ENCODE measurements around the gene CDH13. TPM values are rescaled to one million over a fixed set of nuclear protein-coding genes. Genes with fewer than 3 reads are reported as not detected.

CDH13 gene
- total and polyA plus RNA-seq, 9 of the 15 experiments (the other 6 are each of a cell fraction or from before 2014, with no cell fraction given): 0.03 TPM; not detected in 8

GRCh38 chr16:82829301-82829700 lies 202.5 kb downstream of the CDH13 start:
- no TSS peak for BruUV-seq (replicated peaks)
- ATAC-seq: no peak
- no peak for DNase-seq (ENCODE audit: extremely low read depth in 1 of 4, low spot score in 3 of 4)
- intact Hi-C loops (cut with micrococcal nuclease) (no loop called here), in situ Hi-C loops (cut with MboI) (no loop called here)
- Histone ChIP-seq H3K9me3 (replicated peaks; ENCODE audit: control insufficient read depth, insufficient read depth, low read depth, low read length) (no peaks in the 10 kb centered on the region), H3K4me2 (ENCODE audit: insufficient read depth, low read length) (no peak overlapping the region), H3K4me3 (no peak overlapping the region), H3K4me1 (replicated peaks in 1 of 2; ENCODE audit: control insufficient read depth in 2 of 2, insufficient read depth in 2 of 2, low read length in 2 of 2) (no peaks in the 10 kb centered on the region), H3K9ac (ENCODE audit: insufficient read depth in 1 of 2, low read depth in 2 of 2, low read length in 2 of 2) (no peak overlapping the region), H2AFZ (ENCODE audit: low read depth, low read length) (no peak overlapping the region), H3K27me3 (ENCODE audit: control insufficient read depth in 2 of 2, insufficient read depth in 2 of 2, low read length in 2 of 2) (no peaks in the 10 kb centered on the region), H3K79me2 (ENCODE audit: control insufficient read depth, insufficient read depth, low read length) (no peaks in the 10 kb centered on the region), H4K20me1 (replicated peaks; ENCODE audit: control insufficient read depth, insufficient read depth, low read length) (no peaks in the 10 kb centered on the region), H3K36me3 (ENCODE audit: control insufficient read depth, insufficient read depth, low read length) (no peaks in the 10 kb centered on the region), H3K27ac (ENCODE audit: extremely low read depth, low read depth, low read length) (no peak overlapping the region), H3K9me1 (ENCODE audit: control insufficient read depth, insufficient read depth, low read length) (no peaks in the 10 kb centered on the region)
- no peak for FAIRE-seq
- under 1% methylated on average over 6 of the region's 6 CpGs for WGBS (ENCODE audit: insufficient coverage, low coverage, missing lambda C conversion rate)
- ChIA-PET POLR2A (interaction anchor here (0.6 kb wide), 1 partner anchor 12 kb away, joined by 3 read pairs; no protein-coding TSS in a partner anchor), CTCF (ENCODE audit: low intra/inter-chr PET ratio) (no interaction called here)
- TF ChIP-seq ATF4 (CRISPR knock-in tag; IDR thresholded peaks at IDR 0.05): no peak
- no peak for TF ChIP-seq FOXO4 (CRISPR knock-in tag; IDR thresholded peaks at IDR 0.05)
- TF ChIP-seq CBX2 (IDR thresholded peaks at IDR 0.05; ENCODE audit: insufficient read depth, low read length, poor library complexity, severe bottlenecking): no peak
- no peak for TF ChIP-seq CEBPB (tag; IDR thresholded peaks at IDR 0.05)
- TF ChIP-seq CBX3 (IDR thresholded peaks at IDR 0.05; ENCODE audit: borderline replicate concordance in 1 of 2, low read length in 2 of 2): no peak
- TF ChIP-seq SFPQ (IDR thresholded peaks at IDR 0.05; ENCODE audit: low read depth, low read length): no peak
- no peak for TF ChIP-seq CHD4 (IDR thresholded peaks at IDR 0.05; ENCODE audit: insufficient read depth, insufficient replicate concordance, low read depth, low read length, poor library complexity, severe bottlenecking)
- no peak for TF ChIP-seq ZNF511 (CRISPR knock-in tag; IDR thresholded peaks at IDR 0.05)
- TF ChIP-seq CCAR2 (IDR thresholded peaks at IDR 0.05; ENCODE audit: low read depth, low read length): no peak
- TF ChIP-seq CEBPG (CRISPR knock-in tag; IDR thresholded peaks at IDR 0.05): no peak
- TF ChIP-seq CEBPG (tag; conservative IDR thresholded peaks at IDR 0.05 in 1 of 2, IDR thresholded peaks at IDR 0.05 in 1 of 2): no peak
- no peak for TF ChIP-seq CHD1 (IDR thresholded peaks at IDR 0.05; ENCODE audit: low read length)
- TF ChIP-seq EGR1 (conservative IDR thresholded peaks at IDR 0.05): no peak

All from K562 (cell line).